SHP77 (cell line): ENCODE measurements around the gene ZNF579.
A peak's percentile ranks its signal among the peaks of the same experiment; 100 is the strongest.
"Not testable (repeated sequence)": the region's sequence is repeated elsewhere in the genome, so short reads cannot be mapped to it uniquely, and the experiment has no call there.

Experiments used
- DNase-seq, 2 experiments: peaks; one replicate each; lab custom pipeline; 2025; lab: John Stamatoyannopoulos, UW

Gene ZNF579

GRCh38 chr19:55539090-55539984 lies 41.3 kb downstream of the ZNF579 start:
- no peak for DNase-seq

- no peak for DNase-seq
These were observed 42.5 kb downstream of the ZNF579 start for GRCh38 chr19:55538132-55538531.

- DNase-seq: peak; percentile 12 to 20
These were observed 42.9 kb downstream of the ZNF579 start for GRCh38 chr19:55537741-55538111.

- peak; percentile 14 to 34 for DNase-seq
These were observed 43.5 kb downstream of the ZNF579 start, which contains the start of gene SBK2 for GRCh38 chr19:55536951-55537740. SBK2 (minus strand) TSS chr19:55537133; CDS start chr19:55536294, 839 bp downstream.

- no peak for DNase-seq
These were observed 44.3 kb downstream of the ZNF579 start for GRCh38 chr19:55536366-55536765.

- DNase-seq: no peak
These were observed 44.7 kb downstream of the ZNF579 start for GRCh38 chr19:55535965-55536350.

GRCh38 chr19:55535173-55535964 lies 45.3 kb downstream of the ZNF579 start:
- no peak for DNase-seq

GRCh38 chr19:55534280-55534679 lies 46.4 kb downstream of the ZNF579 start:
- DNase-seq: not testable (repeated sequence)

- DNase-seq: no peak
These were observed 49.7 kb downstream of the ZNF579 start for GRCh38 chr19:55530996-55531395.

- no peak for DNase-seq
These were observed 50.9 kb downstream of the ZNF579 start for GRCh38 chr19:55529636-55530234.

- DNase-seq: peak; percentile 89 to 96
These were observed 52.4 kb downstream of the ZNF579 start for GRCh38 chr19:55528030-55528803.

GRCh38 chr19:55527197-55528029 lies 53.2 kb downstream of the ZNF579 start:
- no peak for DNase-seq
